ENCODE measurements around the gene ZNF232. TPM values are rescaled to one million over a fixed set of nuclear protein-coding genes. Genes with fewer than 3 reads are reported as not detected.
"Not testable (repeated sequence)": the region's sequence is repeated elsewhere in the genome, so short reads cannot be mapped to it uniquely, and the experiment has no call there.

ZNF232 gene
- total and polyA plus RNA-seq, 4 experiments from 2014 or later: 2.8 to 19.7 (median 14.3) TPM

DNA sequence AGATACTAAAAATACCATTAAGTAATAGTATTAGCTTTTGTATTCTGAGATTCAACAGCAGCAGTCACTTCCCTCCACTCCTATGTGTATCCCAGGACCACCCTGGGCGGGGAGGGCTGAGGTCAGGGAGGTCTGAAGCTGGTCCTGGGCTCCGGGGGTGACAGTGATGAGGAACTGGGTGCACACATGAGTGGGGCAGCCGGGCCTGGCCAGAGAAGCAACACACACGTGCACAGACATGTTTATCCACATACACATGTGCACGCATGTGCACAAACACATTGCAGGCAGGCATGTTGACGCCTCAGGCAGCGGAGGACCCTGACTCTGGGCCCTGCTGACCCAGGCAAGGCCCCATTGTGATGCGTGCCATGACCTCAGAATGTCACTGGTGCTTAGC is 16.7 kb upstream of the ZNF232 start:
- H3K36me3 ChIP-seq (ENCODE audit: insufficient read depth, low read length); H3K9me3 Mint-ChIP-seq; H3K27ac Mint-ChIP-seq; H3K4me1 ChIP-seq (ENCODE audit: insufficient read depth, low read length); H3K4me3 ChIP-seq (ENCODE audit: low read length in 2 of 2); H3K27me3 ChIP-seq (ENCODE audit: insufficient read depth, low read length); H3K27ac ChIP-seq (ENCODE audit: low read depth, low read length); intact Hi-C loops (cut with micrococcal nuclease); H3K9me3 ChIP-seq (ENCODE audit: control insufficient read depth in 1 of 2, low read length in 2 of 2); POLR2A ChIA-PET (ENCODE audit: partially characterized antibody); H3K36me3 Mint-ChIP-seq; H3K4me1 Mint-ChIP-seq; DNase-seq; H3K4me3 Mint-ChIP-seq: not testable (repeated sequence)
- H3K27me3 Mint-ChIP-seq: peaks cover 18 to 29% of the 10 kb centered on the region in 2 donors
- CTCF ChIA-PET (ENCODE audit: partially characterized antibody): interaction anchor here (1.1 kb wide), 1 partner anchor 14 kb away, joined by 3 read pairs; no protein-coding TSS in a partner anchor

DNA sequence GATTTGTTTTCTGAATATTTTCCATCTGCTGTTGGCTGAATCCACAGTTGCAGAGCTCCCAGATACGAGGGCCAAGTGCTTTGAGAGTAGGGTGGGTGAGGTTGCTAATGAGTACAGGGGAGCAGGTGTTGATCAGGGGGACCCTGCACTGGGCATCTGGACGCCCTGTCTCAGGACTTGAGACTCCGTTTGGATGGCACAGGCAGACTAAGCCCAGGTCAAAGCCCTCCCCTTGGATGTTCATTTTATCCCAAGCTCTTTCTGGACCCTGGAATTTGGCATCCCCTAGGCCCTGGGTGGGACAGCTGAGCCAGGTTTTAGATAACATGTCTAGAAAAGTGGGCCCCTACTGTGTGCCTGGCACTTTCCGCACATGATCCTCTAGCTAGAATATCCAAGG is 16.2 kb upstream of the ZNF232 start:
- DNase-seq: no peak
- Mint-ChIP-seq H3K4me3 (no peak overlapping the region), H3K27ac (no peak overlapping the region), H3K4me1 (no peaks in the 10 kb centered on the region), H3K27me3 (peaks cover 18 to 29% of the 10 kb centered on the region in 2 donors), H3K9me3 (no peaks in the 10 kb centered on the region), H3K36me3 (no peaks in the 10 kb centered on the region)
- Histone ChIP-seq H3K4me3 (ENCODE audit: low read length in 2 of 2) (no peak overlapping the region), H3K4me1 (ENCODE audit: insufficient read depth, low read length) (no peaks in the 10 kb centered on the region), H3K36me3 (ENCODE audit: insufficient read depth, low read length) (no peaks in the 10 kb centered on the region), H3K9me3 (ENCODE audit: control insufficient read depth in 1 of 2, low read length in 2 of 2) (no peaks in the 10 kb centered on the region), H3K27ac (ENCODE audit: low read depth, low read length) (no peak overlapping the region), H3K27me3 (ENCODE audit: insufficient read depth, low read length) (no peaks in the 10 kb centered on the region)
- ChIA-PET CTCF (ENCODE audit: partially characterized antibody) (interaction anchor here (1.1 kb wide), 1 partner anchor 14 kb away, joined by 3 read pairs; no protein-coding TSS in a partner anchor), POLR2A (ENCODE audit: partially characterized antibody) (no interaction called here)
- intact Hi-C loops (cut with micrococcal nuclease): no loop called here

DNA sequence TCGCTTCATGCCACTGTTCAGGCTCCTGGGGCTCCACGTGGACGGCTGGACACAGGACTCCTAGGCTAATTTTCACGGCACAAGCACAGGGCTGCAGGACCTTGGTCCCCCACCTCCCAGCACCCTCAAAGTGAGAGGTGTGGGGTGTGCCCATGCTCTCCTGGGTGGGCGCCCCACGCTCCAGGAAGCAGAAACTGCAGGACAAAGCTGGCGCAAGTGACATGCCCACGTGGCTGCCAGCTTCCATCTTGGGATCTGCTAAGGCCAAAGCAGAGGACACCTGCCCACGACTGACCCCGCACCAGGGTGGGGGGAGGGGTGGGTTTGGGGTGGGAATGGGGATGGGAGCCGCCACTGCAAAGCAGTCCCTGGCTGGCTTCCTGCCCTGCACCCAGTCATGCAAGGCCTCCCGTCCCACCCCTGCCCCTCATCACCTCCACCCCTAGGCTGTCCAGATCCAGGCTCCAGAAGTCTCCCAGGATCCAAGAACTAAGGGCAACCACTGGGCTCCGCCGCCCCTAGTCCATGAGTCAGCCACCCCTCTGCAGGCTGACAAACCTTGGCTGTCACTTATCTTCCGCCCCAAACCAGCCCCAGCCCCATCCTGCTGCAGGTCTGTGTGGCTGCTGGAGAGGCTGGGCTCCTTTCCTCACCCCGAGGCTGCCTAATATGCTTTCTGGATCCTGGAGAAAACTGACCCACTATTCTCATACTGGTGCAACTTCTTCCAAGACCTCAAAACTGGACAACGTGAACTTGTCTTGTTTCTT is 15.2 kb upstream of the ZNF232 start:
- Histone ChIP-seq H3K4me1 (ENCODE audit: insufficient read depth, low read length) (no peaks in the 10 kb centered on the region), H3K27ac (ENCODE audit: low read depth, low read length) (no peak overlapping the region), H3K27me3 (ENCODE audit: insufficient read depth, low read length) (no peaks in the 10 kb centered on the region), H3K9me3 (ENCODE audit: control insufficient read depth in 1 of 2, low read length in 2 of 2) (no peaks in the 10 kb centered on the region), H3K36me3 (ENCODE audit: insufficient read depth, low read length) (no peaks in the 10 kb centered on the region), H3K4me3 (ENCODE audit: low read length in 2 of 2) (no peak overlapping the region)
- intact Hi-C loops (cut with micrococcal nuclease): no loop called here
- Mint-ChIP-seq H3K27me3 (peaks cover 22 to 33% of the 10 kb centered on the region in 2 donors), H3K36me3 (no peaks in the 10 kb centered on the region), H3K9me3 (no peaks in the 10 kb centered on the region), H3K4me3 (no peak overlapping the region), H3K27ac (no peak overlapping the region), H3K4me1 (peaks cover 0 to 3% (median 0%) of the 10 kb centered on the region in 4 donors)
- CTCF ChIA-PET (ENCODE audit: partially characterized antibody): no interaction called here
- POLR2A ChIA-PET (ENCODE audit: partially characterized antibody): no interaction called here
- no peak for DNase-seq

DNA sequence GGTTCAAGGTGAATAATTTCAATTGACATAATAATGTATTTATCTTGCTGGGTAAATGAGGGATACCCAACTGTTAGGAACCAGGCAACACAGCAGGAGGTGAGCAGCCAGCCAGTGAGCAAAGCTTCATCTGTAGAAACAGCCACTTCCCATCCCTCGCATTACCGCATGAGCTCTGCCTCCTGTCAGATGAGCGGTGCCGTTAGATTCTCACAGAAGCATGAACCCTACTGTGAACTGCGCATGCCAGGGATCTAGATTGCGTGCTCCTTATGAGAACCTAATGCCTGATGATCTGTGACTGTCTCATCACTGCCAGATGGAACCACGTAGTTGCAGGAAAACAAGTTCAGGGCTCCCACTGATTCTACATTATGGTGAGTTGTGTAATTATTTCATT is 13.2 kb upstream of the ZNF232 start:
- intact Hi-C loops (cut with micrococcal nuclease); H3K27me3 ChIP-seq (ENCODE audit: insufficient read depth, low read length); H3K4me3 ChIP-seq (ENCODE audit: low read length in 2 of 2); DNase-seq; H3K9me3 ChIP-seq (ENCODE audit: control insufficient read depth in 1 of 2, low read length in 2 of 2); POLR2A ChIA-PET (ENCODE audit: partially characterized antibody); H3K9me3 Mint-ChIP-seq; H3K27ac Mint-ChIP-seq; H3K36me3 Mint-ChIP-seq; H3K4me1 ChIP-seq (ENCODE audit: insufficient read depth, low read length); H3K4me1 Mint-ChIP-seq; CTCF ChIA-PET (ENCODE audit: partially characterized antibody); H3K27ac ChIP-seq (ENCODE audit: low read depth, low read length); H3K36me3 ChIP-seq (ENCODE audit: insufficient read depth, low read length): not testable (repeated sequence)
- peak overlapping the region in 1 of 8 donors; percentile 61 for H3K4me3 Mint-ChIP-seq
- H3K27me3 Mint-ChIP-seq: peaks cover 26 to 42% of the 10 kb centered on the region in 2 donors

DNA sequence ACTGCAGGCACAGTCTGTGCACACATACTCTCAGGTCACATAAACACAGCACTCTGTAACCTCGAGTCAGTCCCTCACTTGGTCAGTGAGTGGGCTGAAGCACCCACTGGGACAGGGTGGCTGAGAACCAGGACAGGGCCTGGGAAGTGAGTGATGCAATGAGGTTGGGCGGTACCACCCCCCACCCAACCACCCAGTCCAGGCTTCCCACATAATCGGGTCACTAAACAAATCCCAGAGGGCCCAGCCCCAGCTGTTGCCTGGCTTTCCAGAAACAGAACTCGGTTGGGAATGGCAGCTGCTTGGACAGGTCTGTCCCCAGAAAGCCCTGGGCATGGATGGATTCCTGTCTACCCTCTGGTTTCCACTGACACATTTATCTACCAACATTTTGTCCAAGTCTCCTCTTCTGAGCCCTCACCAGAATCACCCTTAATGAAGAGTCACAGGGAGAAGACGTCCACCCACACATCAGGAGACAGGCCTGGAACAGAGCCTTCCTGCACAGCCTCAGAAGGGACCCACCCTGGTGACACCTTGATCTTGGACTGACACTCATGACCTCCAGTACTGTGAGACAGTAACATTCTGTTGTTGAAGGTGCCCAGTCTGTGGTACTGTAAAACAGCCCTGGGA is 12.6 kb upstream of the ZNF232 start:
- H3K4me3 ChIP-seq (ENCODE audit: low read length in 2 of 2); H3K9me3 Mint-ChIP-seq; CTCF ChIA-PET (ENCODE audit: partially characterized antibody); H3K27me3 ChIP-seq (ENCODE audit: insufficient read depth, low read length); H3K4me1 Mint-ChIP-seq; H3K9me3 ChIP-seq (ENCODE audit: control insufficient read depth in 1 of 2, low read length in 2 of 2); H3K27ac Mint-ChIP-seq; H3K36me3 Mint-ChIP-seq; H3K4me1 ChIP-seq (ENCODE audit: insufficient read depth, low read length); H3K36me3 ChIP-seq (ENCODE audit: insufficient read depth, low read length); DNase-seq; POLR2A ChIA-PET (ENCODE audit: partially characterized antibody); H3K27ac ChIP-seq (ENCODE audit: low read depth, low read length); intact Hi-C loops (cut with micrococcal nuclease): not testable (repeated sequence)
- H3K27me3 Mint-ChIP-seq: peaks cover 26 to 41% of the 10 kb centered on the region in 2 donors
- H3K4me3 Mint-ChIP-seq: peak overlapping the region in 3 of 8 donors; percentile 8 to 66 (median 61)

DNA sequence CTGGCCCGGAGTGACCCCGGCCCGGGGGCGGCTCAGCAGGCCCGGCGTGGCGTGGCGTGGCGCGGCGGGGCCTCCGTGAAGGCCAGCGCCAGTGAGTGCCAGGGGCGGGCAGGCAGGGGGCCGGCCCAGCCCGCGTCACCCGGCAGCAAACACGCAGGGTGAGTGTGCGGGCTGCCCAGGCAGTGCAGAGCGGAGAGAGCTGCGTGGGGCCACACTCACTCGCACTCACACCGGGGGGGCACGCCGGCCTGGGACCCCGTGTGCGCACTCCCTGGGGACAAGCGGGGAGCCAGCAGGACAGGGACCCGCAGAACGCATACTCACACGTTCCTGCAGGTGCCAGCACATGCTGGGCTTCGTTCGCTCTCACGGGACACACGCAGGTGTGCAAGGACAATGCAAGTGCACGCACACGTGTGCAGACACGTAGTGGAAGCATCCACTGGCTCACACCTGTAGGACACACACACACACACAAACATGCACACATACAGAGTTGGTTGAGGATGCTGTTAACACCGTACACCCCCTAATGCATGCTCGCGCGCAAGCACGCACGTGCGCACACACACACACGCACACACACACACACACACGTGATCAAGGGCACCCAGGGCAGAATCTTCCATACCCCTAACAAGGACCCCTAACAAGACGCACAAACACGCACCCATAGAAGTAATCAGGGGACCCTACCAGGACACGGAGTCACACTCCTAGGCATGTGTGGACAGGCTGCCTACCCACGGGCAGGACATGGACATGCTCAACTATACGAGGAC is 11.9 kb upstream of the ZNF232 start:
- Mint-ChIP-seq H3K27me3 (peaks cover 28 to 46% of the 10 kb centered on the region in 2 donors), H3K27ac (peak overlapping the region in 1 of 7 donors; percentile 23), H3K4me3 (peak overlapping the region in 1 of 8 donors; percentile 42), H3K9me3 (peaks cover 0 to 2% (median 0%) of the 10 kb centered on the region in 8 donors), H3K36me3 (no peaks in the 10 kb centered on the region), H3K4me1 (peaks cover 0 to 3% (median under 1%) of the 10 kb centered on the region in 4 donors)
- Histone ChIP-seq H3K27ac (ENCODE audit: low read depth, low read length) (no peak overlapping the region), H3K4me1 (ENCODE audit: insufficient read depth, low read length) (no peaks in the 10 kb centered on the region), H3K9me3 (ENCODE audit: control insufficient read depth in 1 of 2, low read length in 2 of 2) (no peaks in the 10 kb centered on the region), H3K27me3 (ENCODE audit: insufficient read depth, low read length) (no peaks in the 10 kb centered on the region), H3K36me3 (ENCODE audit: insufficient read depth, low read length) (no peaks in the 10 kb centered on the region), H3K4me3 (ENCODE audit: low read length in 2 of 2) (no peak overlapping the region)
- intact Hi-C loops (cut with micrococcal nuclease): no loop called here
- DNase-seq: no peak
- CTCF ChIA-PET (ENCODE audit: partially characterized antibody): no interaction called here
- POLR2A ChIA-PET (ENCODE audit: partially characterized antibody): no interaction called here
